Cardiac muscle cell (in vitro differentiated cells and primary cell): ENCODE measurements around the gene AADAC. TPM values are rescaled to one million over a fixed set of nuclear protein-coding genes. Genes with fewer than 3 reads are reported as not detected.

Experiments
- DNase-seq, 2 donors: peaks; one replicate each; pipeline versions ENCODE4 v3.0.0 to v3.0.0-alpha.2; 2010 to 2017; ENCODE audit warnings: low read depth in 1 of 2, low spot score in 1 of 2
- H3K27ac ChIP-seq: fragments of 200-600 bp; sonication (generic); 2 replicates; pipeline ENCODE4 v1.5.1; 2016
- H3K27me3 ChIP-seq: fragments of 200-600 bp; sonication (generic); 2 replicates; pipeline ENCODE4 v1.6.0; 2016; ENCODE audit warnings: control low read depth
- H3K36me3 ChIP-seq: fragments of 200-600 bp; sonication (generic); 2 replicates; pipeline ENCODE4 v1.5.1; 2016; ENCODE audit warnings: control low read depth
- H3K4me1 ChIP-seq: fragments of 200-600 bp; sonication (generic); 2 replicates; pipeline ENCODE4 v1.8.1; 2017; ENCODE audit warnings: low read depth, mild to moderate bottlenecking, mixed run types
- H3K4me3 ChIP-seq: fragments of 200-600 bp; sonication (generic); 2 replicates; pipeline ENCODE4 v1.5.1; 2016; ENCODE audit warnings: mild to moderate bottlenecking
- H3K9me3 ChIP-seq: fragments of 200-600 bp; sonication (generic); 2 replicates; pipeline ENCODE4 v1.5.1; 2017; ENCODE audit warnings: low read depth, mild to moderate bottlenecking, control low read depth
- CTCF ChIP-seq: IDR thresholded peaks from 2 replicates; pipeline ENCODE4 v1.5.1; 2012; ENCODE audit warnings: low read depth, mild to moderate bottlenecking, low read length
- polyA plus RNA-seq: library from polyadenylated mRNA; unstranded; fragments of >200 nt; fragmentation: Nextera tagmentation; extraction: Ambion mirVana; gene quantifications from 2 replicates; pipeline ENCODE4 v1.2.1, GENCODE V29; 2016
- total RNA-seq: library from RNA; depleted of rRNA; stranded (reverse); fragments of >200 nt; gene quantifications from 2 replicates; pipeline ENCODE4 v1.2.3, GENCODE V29; 2016

Gene AADAC
- total and polyA plus RNA-seq, 2 experiments from 2014 or later: 0.12 TPM; not detected in 1

GRCh38 chr3:151877269-151877668 lies 63.4 kb downstream of the AADAC start:
- TF ChIP-seq CTCF: no peak
- Histone ChIP-seq H3K9me3 (no peaks in the 10 kb centered on the region), H3K27me3 (no peaks in the 10 kb centered on the region), H3K4me1 (peaks cover 10% of the 10 kb centered on the region), H3K4me3 (no peak overlapping the region), H3K27ac (no peak overlapping the region), H3K36me3 (no peaks in the 10 kb centered on the region)
- DNase-seq: no peak

Other genes starting within 250 kb of the AADAC start
- not detected in 2 replicates for gene AADACL2, start 80.2 kb upstream of the AADAC start, total RNA-seq
- not detected in 2 replicates for gene AADACL2, start 80.2 kb upstream of the AADAC start, polyA plus RNA-seq
- gene SUCNR1, start 59.5 kb downstream of the AADAC start, total RNA-seq: 0.11 TPM in 1 of 2 replicates, not detected in the other
- gene SUCNR1, start 59.5 kb downstream of the AADAC start, polyA plus RNA-seq: not detected in 2 replicates